Sigmoid colon (tissue), 7 donors: ENCODE results near the gene COL2A1. TPM values are rescaled to one million over a fixed set of nuclear protein-coding genes. Genes with fewer than 3 reads are reported as not detected.
A peak's percentile ranks its signal among the peaks of the same experiment; 100 is the strongest.

ENCODE experiments used
- DNase-seq: peaks from one replicate; pipeline ENCODE4 v3.0.0-alpha.2; 2019
- H3K27ac ChIP-seq, 4 donors: fragments of 200-600 bp; sonication (generic); one replicate each; pipeline ENCODE4 v1.5.1; 2016 to 2019; ENCODE audit warnings: mild to moderate bottlenecking in 1 of 4
- H3K27me3 ChIP-seq, 3 donors: fragments of 200-600 bp; sonication (generic); one replicate each; pipeline ENCODE4 v1.5.1; 2019; ENCODE audit warnings: mild to moderate bottlenecking in 1 of 3
- H3K36me3 ChIP-seq, 4 donors: fragments of 200-600 bp; sonication (generic); one replicate each; pipeline ENCODE4 v1.5.1; 2016 to 2019
- H3K4me1 ChIP-seq, 4 donors: fragments of 200-600 bp; sonication (generic); one replicate each; pipeline ENCODE4 v1.5.1; 2017 to 2019
- H3K4me3 ChIP-seq, 4 donors: fragments of 200-600 bp; sonication (generic); one replicate each; pipeline ENCODE4 v1.5.1; 2017 to 2019; ENCODE audit warnings: mild to moderate bottlenecking in 2 of 4, moderate library complexity in 1 of 4
- H3K9me3 ChIP-seq, 4 donors: fragments of 200-600 bp in 3 of 4; sonication (generic) in 3 of 4; one replicate each; pipeline versions ENCODE4 v1.5.1 to v1.6.1; 2013 to 2019
- CTCF ChIP-seq, 4 experiments: fragments of 450-650 bp in 3 of 4; fragments of 200-600 bp in 1 of 4; IDR thresholded peaks; one replicate each; pipeline ENCODE4 v1.5.1; 2016 to 2019; ENCODE audit warnings: antibody characterized with exemption in 4 of 4, mild to moderate bottlenecking in 3 of 4, moderate library complexity in 2 of 4
- EP300 ChIP-seq, 4 donors: sonication (generic); formaldehyde crosslinking; IDR thresholded peaks; one replicate each; pipeline ENCODE4 v1.6.1; 2017; ENCODE audit warnings: antibody characterized with exemption in 4 of 4
- POLR2A ChIP-seq, 2 donors: fragments of 450-650 bp; IDR thresholded peaks; one replicate each; pipeline ENCODE4 v1.6.1; 2016; ENCODE audit warnings: antibody characterized with exemption in 2 of 2, mild to moderate bottlenecking in 2 of 2, moderate library complexity in 2 of 2
- POLR2AphosphoS5 ChIP-seq, 4 donors: sonication (generic); formaldehyde crosslinking; IDR thresholded peaks; one replicate each; pipeline ENCODE4 v1.6.1; 2017; ENCODE audit warnings: antibody characterized with exemption in 4 of 4
- WGBS, 2 donors: extraction: QIAGEN DNeasy Blood & Tissue Kit; methylation state at CpG; one replicate each; pipeline ENCODE4 v1.1.7; 2013; 5-methylcytosine and 5-hydroxymethylcytosine counted together
- intact Hi-C: fragments of 100-400 bp; cut with DNase I; formaldehyde crosslinking; loops from one replicate; pipeline ENCODE4 v1.15.1; 2023
- polyA plus RNA-seq, 3 donors: library from polyadenylated mRNA; stranded (reverse); fragments of 200-250 nt; gene quantifications; one replicate each; pipeline ENCODE4 v1.2.3, GENCODE V29; 2013
- total RNA-seq, 4 donors: library from RNA; depleted of rRNA; stranded (reverse); fragments of >200 nt; gene quantifications; one replicate each; pipeline ENCODE4 v1.1.0, GENCODE V29; 2016
- donor health status: healthy with polysubstance abuse.
- donor health status: Bipolar disorder and iron deficiency.
- donor health status: healthy.

The COL2A1 gene
- total and polyA plus RNA-seq, 7 donors: 0.17 to 0.60 TPM; not detected in 5

GRCh38 chr12:47947341-47947740, 56.9 kb downstream of the COL2A1 start:
- DNase-seq: peak; percentile 48
- no peak for TF ChIP-seq POLR2AphosphoS5 (IDR thresholded peaks at IDR 0.05)
- TF ChIP-seq POLR2A (IDR thresholded peaks at IDR 0.05): no peak
- TF ChIP-seq CTCF (IDR thresholded peaks at IDR 0.05): no peak
- TF ChIP-seq EP300 (IDR thresholded peaks at IDR 0.05): no peak
- peaks cover 0 to 9% (median 6%) of the 10 kb centered on the region in 4 donors for H3K4me1 ChIP-seq
- 83 to 87% methylated on average over 12 of the region's 12 CpGs for WGBS, 2 donors
- H3K27ac ChIP-seq: no peak overlapping the region
- H3K9me3 ChIP-seq: no peaks in the 10 kb centered on the region
- peaks cover 0 to 9% (median 3%) of the 10 kb centered on the region in 3 donors for H3K27me3 ChIP-seq
- H3K4me3 ChIP-seq: no peak overlapping the region
- H3K36me3 ChIP-seq: no peaks in the 10 kb centered on the region
- intact Hi-C loops: no loop called here

GRCh38 chr12:47946413-47947323, 57.6 kb downstream of the COL2A1 start:
- DNase-seq: peak; percentile 42
- intact Hi-C loops: no loop called here
- Histone ChIP-seq H3K9me3 (no peaks in the 10 kb centered on the region), H3K36me3 (no peaks in the 10 kb centered on the region), H3K4me1 (peaks cover 0 to 12% (median 8%) of the 10 kb centered on the region in 4 donors), H3K27ac (no peak overlapping the region), H3K27me3 (peaks cover 6 to 15% (median 9%) of the 10 kb centered on the region in 3 donors), H3K4me3 (no peak overlapping the region)
- WGBS, 2 donors: 43 to 55% methylated on average over 27 of the region's 27 CpGs
- TF ChIP-seq POLR2A (IDR thresholded peaks at IDR 0.05): no peak
- no peak for TF ChIP-seq EP300 (IDR thresholded peaks at IDR 0.05)
- no peak for TF ChIP-seq POLR2AphosphoS5 (IDR thresholded peaks at IDR 0.05)

GRCh38 chr12:47945341-47945728, 58.9 kb downstream of the COL2A1 start:
- DNase-seq: no peak
- peaks cover 0 to 12% (median 8%) of the 10 kb centered on the region in 4 donors for H3K4me1 ChIP-seq
- no peak for TF ChIP-seq CTCF (IDR thresholded peaks at IDR 0.05)
- no peak for TF ChIP-seq POLR2AphosphoS5 (IDR thresholded peaks at IDR 0.05)
- no peak for TF ChIP-seq POLR2A (IDR thresholded peaks at IDR 0.05)
- TF ChIP-seq EP300 (IDR thresholded peaks at IDR 0.05): no peak
- H3K36me3 ChIP-seq: no peaks in the 10 kb centered on the region
- H3K9me3 ChIP-seq: no peaks in the 10 kb centered on the region
- WGBS, 2 donors: 8 to 63% methylated on average over 1 of the region's 1 CpG
- no peak overlapping the region for H3K27ac ChIP-seq
- intact Hi-C loops: no loop called here
- H3K27me3 ChIP-seq: peaks cover 6 to 25% (median 13%) of the 10 kb centered on the region in 3 donors
- no peak overlapping the region for H3K4me3 ChIP-seq

GRCh38 chr12:47944685-47945340, 59.5 kb downstream of the COL2A1 start:
- 73 to 95% methylated on average over 6 of the region's 6 CpGs for WGBS, 2 donors
- peak; percentile 22 for DNase-seq
- Histone ChIP-seq H3K9me3 (no peaks in the 10 kb centered on the region), H3K4me3 (no peak overlapping the region), H3K27ac (no peak overlapping the region), H3K4me1 (peaks cover 0 to 12% (median 8%) of the 10 kb centered on the region in 4 donors), H3K36me3 (no peaks in the 10 kb centered on the region), H3K27me3 (peaks cover 6 to 25% (median 13%) of the 10 kb centered on the region in 3 donors)
- no peak for TF ChIP-seq POLR2AphosphoS5 (IDR thresholded peaks at IDR 0.05)
- TF ChIP-seq POLR2A (IDR thresholded peaks at IDR 0.05): no peak
- no peak for TF ChIP-seq CTCF (IDR thresholded peaks at IDR 0.05)
- no peak for TF ChIP-seq EP300 (IDR thresholded peaks at IDR 0.05)
- intact Hi-C loops: no loop called here
